CD4-positive, alpha-beta T cell (primary cell): ENCODE data around the gene SLC6A4. TPM values are rescaled to one million over a fixed set of nuclear protein-coding genes. Genes with fewer than 3 reads are reported as not detected.

Experiments used
- ATAC-seq: fragments of 200-7000 bp; cut with Tn5 transposase; one replicate; pipeline ENCODE4 v1.10.0; 2022; ENCODE audit warnings: mild to moderate bottlenecking; ENCODE audit not compliant: poor library complexity
- CTCF ChIA-PET: fragments of 350-600 bp; sonication (Branson Sonifier 250); formaldehyde crosslinking; loops from one replicate; lab custom pipeline; 2021; ENCODE audit warnings: antibody characterized with exemption, inconsistent platforms; lab: Charles Lee
- POLR2A ChIA-PET: fragments of 350-600 bp; sonication (Branson Sonifier 250); formaldehyde crosslinking; loops from one replicate; lab custom pipeline; 2021; ENCODE audit warnings: antibody characterized with exemption, inconsistent platforms; lab: Charles Lee
- DNase-seq, 14 experiments: peaks; one replicate each; pipeline ENCODE4 v3.0.0-alpha.2; 2013 to 2020; ENCODE audit warnings: mixed read lengths in 2 of 14
- H3K27ac ChIP-seq, 2 donors: one replicate each; pipeline versions ENCODE4 v1.5.1 to v1.7.0; 2013; ENCODE audit warnings: low read length in 2 of 2, low read depth in 1 of 2, mild to moderate bottlenecking in 1 of 2
- H3K27me3 ChIP-seq, 2 experiments: 1 replicate in 1 of 2; 2 replicates in 1 of 2; pipeline versions ENCODE4 v1.6.1 to v1.7.0; 2013; ENCODE audit warnings: low read length in 2 of 2, control low read depth in 1 of 2, mild to moderate bottlenecking in 1 of 2, moderate library complexity in 1 of 2; ENCODE audit not compliant: insufficient read depth in 2 of 2, control insufficient read depth in 1 of 2
- H3K36me3 ChIP-seq: one replicate; pipeline ENCODE4 v1.6.1; 2013; ENCODE audit warnings: low read length, control low read depth; ENCODE audit not compliant: insufficient read depth
- H3K4me1 ChIP-seq: one replicate; pipeline ENCODE4 v1.6.1; 2013; ENCODE audit warnings: low read length, control low read depth; ENCODE audit not compliant: insufficient read depth
- H3K4me3 ChIP-seq: one replicate; pipeline ENCODE4 v1.5.1; 2013; ENCODE audit warnings: mild to moderate bottlenecking, low read length, moderate library complexity
- H3K9me3 ChIP-seq, 2 experiments: 1 replicate in 1 of 2; 2 replicates in 1 of 2; pipeline versions ENCODE4 v1.6.1 to v1.7.0; 2013; ENCODE audit warnings: low read length in 2 of 2, mild to moderate bottlenecking in 2 of 2, control low read depth in 1 of 2, moderate library complexity in 1 of 2; ENCODE audit not compliant: control insufficient read depth in 1 of 2, insufficient read depth in 1 of 2
- H3K27ac Mint-ChIP-seq: one replicate; pipeline ENCODE4 v1.8.0; 2020; ENCODE audit warnings: mixed read lengths
- H3K27me3 Mint-ChIP-seq: one replicate; pipeline ENCODE4 v1.8.0; 2021; ENCODE audit warnings: mixed read lengths
- H3K36me3 Mint-ChIP-seq: one replicate; pipeline ENCODE4 v1.8.0; 2021; ENCODE audit warnings: low read depth, mixed read lengths
- H3K4me1 Mint-ChIP-seq: one replicate; pipeline ENCODE4 v1.8.0; 2021; ENCODE audit warnings: low read depth, mixed read lengths
- H3K4me3 Mint-ChIP-seq: one replicate; pipeline ENCODE4 v1.8.0; 2020; ENCODE audit warnings: mild to moderate bottlenecking, mixed read lengths
- H3K9me3 Mint-ChIP-seq: one replicate; pipeline ENCODE4 v1.8.0; 2020; ENCODE audit warnings: mixed read lengths
- intact Hi-C, 2 experiments: fragments of 100-400 bp; cut with DNase I in 1 of 2; cut with micrococcal nuclease in 1 of 2; formaldehyde crosslinking; loops; one replicate each; pipeline versions ENCODE4 v1.15.1 to v1.9.0; 2023 to 2025; cut with DNase I, micrococcal nuclease
- total RNA-seq, 174 experiments: library from RNA in 2 of 174; stranded (reverse) in 2 of 174; gene quantifications; one replicate each; pipeline ENCODE4 v1.2.3 and lab custom pipeline; 2021 to 2026
- TF ChIP-seq, protein P1 (sequence below): fragments of 200-600 bp; IDR thresholded peaks from one replicate; pipeline ENCODE4 v1.8.0; 2022; ENCODE audit warnings: antibody characterized with exemption, mild to moderate bottlenecking

The SLC6A4 gene
- total RNA-seq, 2 experiments from 2014 or later, result not detected

DNA sequence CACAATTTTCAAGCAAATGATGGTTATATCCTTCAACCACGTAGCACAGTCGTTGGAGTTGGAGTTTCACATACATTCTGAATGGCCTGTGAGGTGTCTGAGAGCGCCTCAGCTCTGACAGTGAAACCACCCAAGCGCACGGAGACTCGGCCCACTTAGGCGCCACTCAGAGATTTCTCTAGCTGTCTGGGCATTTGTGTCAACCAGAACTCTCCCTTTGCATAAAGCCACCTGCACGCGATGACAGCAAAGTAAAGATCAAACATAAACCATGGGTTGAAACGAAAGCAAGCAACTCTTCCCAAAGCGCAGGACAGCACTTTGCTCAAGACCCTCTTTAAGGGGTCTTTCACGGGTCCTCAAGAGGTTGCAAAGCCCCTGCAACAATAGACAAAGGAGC lies 533 bp downstream of the SLC6A4 start:
- Mint-ChIP-seq H3K4me3 (peak overlapping the region; percentile 20), H3K4me1 (peaks cover 22% of the 10 kb centered on the region), H3K27ac (no peak overlapping the region), H3K27me3 (peaks cover 85% of the 10 kb centered on the region), H3K36me3 (no peaks in the 10 kb centered on the region), H3K9me3 (no peaks in the 10 kb centered on the region)
- ChIA-PET CTCF (no interaction called here), POLR2A (no interaction called here)
- Histone ChIP-seq H3K27me3 (peaks cover 46 to 70% of the 10 kb centered on the region in 2 experiments), H3K4me1 (peaks cover 33% of the 10 kb centered on the region), H3K4me3 (peak overlapping the region; percentile 7), H3K9me3 (peaks cover 0 to 9% of the 10 kb centered on the region in 2 experiments), H3K27ac (no peak overlapping the region), H3K36me3 (no peaks in the 10 kb centered on the region)
- intact Hi-C loops, result no loop called here
- DNase-seq, result no peak
- TF ChIP-seq, protein P1, sequence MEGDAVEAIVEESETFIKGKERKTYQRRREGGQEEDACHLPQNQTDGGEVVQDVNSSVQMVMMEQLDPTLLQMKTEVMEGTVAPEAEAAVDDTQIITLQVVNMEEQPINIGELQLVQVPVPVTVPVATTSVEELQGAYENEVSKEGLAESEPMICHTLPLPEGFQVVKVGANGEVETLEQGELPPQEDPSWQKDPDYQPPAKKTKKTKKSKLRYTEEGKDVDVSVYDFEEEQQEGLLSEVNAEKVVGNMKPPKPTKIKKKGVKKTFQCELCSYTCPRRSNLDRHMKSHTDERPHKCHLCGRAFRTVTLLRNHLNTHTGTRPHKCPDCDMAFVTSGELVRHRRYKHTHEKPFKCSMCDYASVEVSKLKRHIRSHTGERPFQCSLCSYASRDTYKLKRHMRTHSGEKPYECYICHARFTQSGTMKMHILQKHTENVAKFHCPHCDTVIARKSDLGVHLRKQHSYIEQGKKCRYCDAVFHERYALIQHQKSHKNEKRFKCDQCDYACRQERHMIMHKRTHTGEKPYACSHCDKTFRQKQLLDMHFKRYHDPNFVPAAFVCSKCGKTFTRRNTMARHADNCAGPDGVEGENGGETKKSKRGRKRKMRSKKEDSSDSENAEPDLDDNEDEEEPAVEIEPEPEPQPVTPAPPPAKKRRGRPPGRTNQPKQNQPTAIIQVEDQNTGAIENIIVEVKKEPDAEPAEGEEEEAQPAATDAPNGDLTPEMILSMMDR, result no peak
- ATAC-seq, result no peak

DNA sequence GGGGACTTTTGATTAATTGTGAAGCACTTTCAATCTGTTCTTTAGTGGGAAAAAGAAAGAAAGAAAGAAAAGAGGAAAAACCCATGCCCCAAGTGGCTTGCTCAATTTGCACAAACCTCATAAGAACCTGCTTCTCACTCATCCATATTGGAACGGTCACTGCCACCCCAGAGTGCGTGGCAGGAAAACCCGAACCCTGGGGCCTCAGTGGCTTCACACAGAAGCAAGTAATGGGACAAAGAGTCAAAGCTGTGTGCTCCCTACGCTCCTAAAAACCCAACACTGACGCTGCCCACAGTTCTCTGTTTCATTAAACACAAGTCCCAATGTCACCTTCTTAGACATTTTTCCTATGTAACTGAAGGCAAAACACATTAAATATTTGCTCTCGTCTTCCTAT lies 1.2 kb downstream of the SLC6A4 start:
- H3K27me3 Mint-ChIP-seq, result peaks cover 78% of the 10 kb centered on the region
- ChIA-PET CTCF (no interaction called here), POLR2A (no interaction called here)
- Histone ChIP-seq H3K9me3 (peaks cover 0 to 9% of the 10 kb centered on the region in 2 experiments), H3K36me3 (no peaks in the 10 kb centered on the region), H3K27me3 (peaks cover 45 to 66% of the 10 kb centered on the region in 2 experiments), H3K4me3 (no peak overlapping the region), H3K4me1 (peaks cover 33% of the 10 kb centered on the region), H3K27ac (no peak overlapping the region)
- ATAC-seq (no peak), DNase-seq (no peak)
- intact Hi-C loops, result no loop called here
- TF ChIP-seq, protein P1, result no peak
- H3K27ac Mint-ChIP-seq, result no peak overlapping the region
- no peaks in the 10 kb centered on the region for H3K9me3 Mint-ChIP-seq
- H3K4me3 Mint-ChIP-seq, result no peak overlapping the region
- H3K4me1 Mint-ChIP-seq, result peaks cover 22% of the 10 kb centered on the region
- no peaks in the 10 kb centered on the region for H3K36me3 Mint-ChIP-seq

DNA sequence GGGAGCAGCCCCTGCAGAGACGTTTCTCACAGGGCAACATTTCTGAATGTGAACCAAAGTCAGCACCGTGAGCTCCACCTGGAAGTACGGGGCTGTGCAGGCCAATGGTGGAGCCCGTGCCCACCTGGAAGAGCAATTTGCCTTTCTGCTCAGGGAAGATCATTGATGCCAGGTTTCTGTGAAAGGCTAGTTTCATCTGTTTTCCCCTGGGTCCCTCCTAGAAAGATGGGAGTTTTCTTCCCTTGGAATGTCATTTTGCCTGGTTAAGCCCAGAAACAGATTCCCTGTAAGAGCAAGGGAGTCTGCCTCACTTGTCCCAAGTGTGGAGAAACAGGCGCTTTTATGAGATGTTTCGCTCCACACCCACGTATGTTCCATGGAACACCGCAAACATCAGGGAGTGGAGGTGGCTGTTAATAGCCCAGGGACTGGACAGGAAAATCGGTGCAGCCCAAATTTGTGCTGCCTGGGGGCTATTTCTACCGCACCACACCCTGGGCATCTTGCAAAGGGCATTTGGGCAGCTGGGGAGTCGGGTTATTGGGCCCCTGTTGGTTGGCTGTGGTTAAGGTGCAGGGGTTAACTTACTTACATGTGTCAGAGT lies 2.6 kb downstream of the SLC6A4 start:
- CTCF ChIA-PET, result no interaction called here
- no peak overlapping the region for H3K27ac Mint-ChIP-seq
- H3K27me3 Mint-ChIP-seq, result peaks cover 74% of the 10 kb centered on the region
- H3K4me3 Mint-ChIP-seq, result no peak overlapping the region
- peaks cover 35 to 52% of the 10 kb centered on the region in 2 experiments for H3K27me3 ChIP-seq
- ATAC-seq, result no peak
- H3K4me1 ChIP-seq, result peaks cover 27% of the 10 kb centered on the region
- intact Hi-C loops, result no loop called here
- H3K9me3 Mint-ChIP-seq, result no peaks in the 10 kb centered on the region
- POLR2A ChIA-PET, result no interaction called here
- no peak for DNase-seq
- H3K4me1 Mint-ChIP-seq, result peaks cover 15% of the 10 kb centered on the region
- no peaks in the 10 kb centered on the region for H3K36me3 Mint-ChIP-seq
- H3K36me3 ChIP-seq, result no peaks in the 10 kb centered on the region
- H3K4me3 ChIP-seq, result no peak overlapping the region
- peaks cover 0 to 9% of the 10 kb centered on the region in 2 experiments for H3K9me3 ChIP-seq
- TF ChIP-seq, protein P1, result no peak
- no peak overlapping the region for H3K27ac ChIP-seq
